ENCODE data around the gene HHIPL1. TPM values are rescaled to one million over a fixed set of nuclear protein-coding genes. Genes with fewer than 3 reads are reported as not detected.

Gene HHIPL1
- total RNA-seq, 1 experiment from 2014 or later = 2.6 TPM

DNA sequence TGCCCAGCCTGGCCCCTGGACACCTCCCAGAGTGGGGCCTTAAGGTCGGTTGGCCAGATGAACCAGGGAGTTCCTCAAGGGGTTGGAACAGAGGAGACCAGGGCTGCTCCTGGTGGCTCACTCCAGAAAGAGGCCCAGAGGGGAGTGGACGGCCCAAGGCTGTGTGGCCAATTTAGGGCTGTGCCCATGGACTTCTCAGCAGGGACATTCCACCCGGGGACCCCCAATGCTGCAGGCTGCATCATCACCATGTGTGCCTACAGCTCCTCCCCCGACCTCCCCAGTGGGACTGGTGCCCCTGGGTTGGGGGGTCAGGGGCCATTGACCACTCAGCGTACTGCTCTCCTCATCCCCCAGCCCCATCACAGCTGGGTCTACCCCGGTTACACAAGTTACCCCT is 21.6 kb downstream of the HHIPL1 start:
- peak overlapping the region in 2 of 3 experiments; percentile 44 to 59; a peak in 1 of 7 replicates for H3K27ac Mint-ChIP-seq
- DNase-seq = no peak
- Histone ChIP-seq H2BK20ac (ENCODE audit: low read depth, low read length, poor library complexity, severe bottlenecking) (no peak overlapping the region), H3K9me3 (ENCODE audit: control insufficient read depth, low read depth, low read length) (no peaks in the 10 kb centered on the region), H2AFZ (ENCODE audit: low read length) (no peak overlapping the region), H2BK12ac (ENCODE audit: insufficient read length, low read depth, low read length) (no peak overlapping the region), H3K27ac (ENCODE audit: insufficient read length, low read depth, low read length) (no peak overlapping the region), H2BK5ac (ENCODE audit: insufficient read length, low read length) (no peak overlapping the region), H2BK120ac (ENCODE audit: low read depth, low read length, poor library complexity, severe bottlenecking) (no peak overlapping the region), H4K8ac (replicated peaks; ENCODE audit: insufficient read length, low read depth, low read length) (no peak overlapping the region), H2BK15ac (ENCODE audit: low read depth, low read length) (no peak overlapping the region), H3K79me2 (ENCODE audit: insufficient read depth, low read length) (no peaks in the 10 kb centered on the region), H3K9ac (ENCODE audit: extremely low read depth, insufficient read length, low read length) (no peak overlapping the region), H3K23me2 (ENCODE audit: insufficient read length, low read depth, low read length, poor library complexity, severe bottlenecking) (no peaks in the 10 kb centered on the region), H4K5ac (ENCODE audit: insufficient read length, low read depth, low read length) (no peak overlapping the region), H3K4ac (ENCODE audit: low read depth, low read length) (no peak overlapping the region), H3K4me1 (ENCODE audit: insufficient read depth, low read length) (peaks cover 8% of the 10 kb centered on the region), H3T11ph (ENCODE audit: low read length) (no peak overlapping the region), H3K23ac (ENCODE audit: insufficient read length, low read depth, low read length) (no peak overlapping the region), H4K20me1 (ENCODE audit: control insufficient read depth, insufficient read depth, insufficient read length) (no peaks in the 10 kb centered on the region), H3K79me1 (ENCODE audit: insufficient read depth, low read depth, low read length, poor library complexity, severe bottlenecking) (no peaks in the 10 kb centered on the region), H2AK5ac (ENCODE audit: insufficient read length, low read length) (no peak overlapping the region), H4K91ac (ENCODE audit: insufficient read length, low read depth, low read length) (no peak overlapping the region), H3K4me2 (ENCODE audit: insufficient read depth, insufficient read length, low read length) (no peak overlapping the region), H3K27me3 (ENCODE audit: insufficient read depth, low read length) (no peaks in the 10 kb centered on the region), H3K56ac (ENCODE audit: insufficient read length, low read depth, low read length) (no peak overlapping the region), H3K18ac (ENCODE audit: insufficient read length, low read depth, low read length) (no peak overlapping the region), H3K14ac (ENCODE audit: insufficient read depth, low read length) (0 out of 2 replicates have a peak overlapping the region, but pooled peaks have one; percentile 26)
- H3K4me3 Mint-ChIP-seq = peak overlapping the region in 1 of 2 experiments; percentile 16; a peak in 1 of 5 replicates
- peaks cover 59 to 73% of the 10 kb centered on the region in 2 experiments for H3K4me1 Mint-ChIP-seq
- WGBS (ENCODE audit: extremely low coverage, insufficient read length, low lambda C conversion rate) = no CpG with 5 or more reads among the region's 6 CpGs
- H3K27me3 Mint-ChIP-seq (ENCODE audit: low read depth) = peaks cover 14% of the 10 kb centered on the region
- H3K36me3 Mint-ChIP-seq (ENCODE audit: insufficient read depth in 1 of 3, low read depth in 3 of 3) = peaks cover 0 to 11% (median 8%) of the 10 kb centered on the region in 3 experiments; a peak in 3 of 7 replicates
- no peaks in the 10 kb centered on the region; a peak in 1 of 5 replicates for H3K9me3 Mint-ChIP-seq
- TF ChIP-seq, protein P1, sequence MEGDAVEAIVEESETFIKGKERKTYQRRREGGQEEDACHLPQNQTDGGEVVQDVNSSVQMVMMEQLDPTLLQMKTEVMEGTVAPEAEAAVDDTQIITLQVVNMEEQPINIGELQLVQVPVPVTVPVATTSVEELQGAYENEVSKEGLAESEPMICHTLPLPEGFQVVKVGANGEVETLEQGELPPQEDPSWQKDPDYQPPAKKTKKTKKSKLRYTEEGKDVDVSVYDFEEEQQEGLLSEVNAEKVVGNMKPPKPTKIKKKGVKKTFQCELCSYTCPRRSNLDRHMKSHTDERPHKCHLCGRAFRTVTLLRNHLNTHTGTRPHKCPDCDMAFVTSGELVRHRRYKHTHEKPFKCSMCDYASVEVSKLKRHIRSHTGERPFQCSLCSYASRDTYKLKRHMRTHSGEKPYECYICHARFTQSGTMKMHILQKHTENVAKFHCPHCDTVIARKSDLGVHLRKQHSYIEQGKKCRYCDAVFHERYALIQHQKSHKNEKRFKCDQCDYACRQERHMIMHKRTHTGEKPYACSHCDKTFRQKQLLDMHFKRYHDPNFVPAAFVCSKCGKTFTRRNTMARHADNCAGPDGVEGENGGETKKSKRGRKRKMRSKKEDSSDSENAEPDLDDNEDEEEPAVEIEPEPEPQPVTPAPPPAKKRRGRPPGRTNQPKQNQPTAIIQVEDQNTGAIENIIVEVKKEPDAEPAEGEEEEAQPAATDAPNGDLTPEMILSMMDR (conservative IDR thresholded peaks at IDR 0.05) = no peak

Data from H9 (cell line).